Peyer's patch (tissue), 4 donors: Measurements from ENCODE around the gene DDX4.
"Not testable (repeated sequence)": the region's sequence is repeated elsewhere in the genome, so short reads cannot be mapped to it uniquely, and the experiment has no call there.

Source experiments
- CTCF ChIP-seq, 6 experiments: fragments of 450-650 bp in 4 of 6; fragments of 200-600 bp in 2 of 6; sonication (generic) in 1 of 6; IDR thresholded peaks; one replicate each; pipeline ENCODE4 v1.5.1; 2017 to 2019; ENCODE audit warnings: antibody characterized with exemption in 6 of 6, mild to moderate bottlenecking in 3 of 6, moderate library complexity in 1 of 6
- POLR2A ChIP-seq, 2 donors: fragments of 450-650 bp; IDR thresholded peaks; one replicate each; pipeline ENCODE4 v1.5.1; 2017; ENCODE audit warnings: antibody characterized with exemption in 2 of 2, mild to moderate bottlenecking in 2 of 2, moderate library complexity in 2 of 2

GRCh38 chr5:55719026-55719425 is 18.8 kb upstream of the DDX4 start:
- TF ChIP-seq CTCF, POLR2A (IDR thresholded peaks at IDR 0.05): not testable (repeated sequence)
